Activated CD4-positive, alpha-beta T cell treated with anti-CD3 and anti-CD28 coated beads, Interleukin-2, amount 10 ng/mL, durations not matched to agents 7 days and 5 days (primary cell): Measurements from ENCODE around the gene GLYATL1. TPM values are rescaled to one million over a fixed set of nuclear protein-coding genes. Genes with fewer than 3 reads are reported as not detected.

ENCODE experiments used
- CTCF ChIA-PET: fragments of 350-600 bp; sonication (Branson Sonifier 250); formaldehyde crosslinking; loops from one replicate; lab custom pipeline; 2021; ENCODE audit warnings: antibody characterized with exemption; lab: Charles Lee
- POLR2A ChIA-PET: fragments of 350-600 bp; sonication (Branson Sonifier 250); formaldehyde crosslinking; loops from one replicate; lab custom pipeline; 2021; ENCODE audit warnings: antibody characterized with exemption; lab: Charles Lee
- DNase-seq: peaks from one replicate; pipeline ENCODE4 v3.0.0-alpha.2; 2020
- H3K27ac Mint-ChIP-seq: one replicate; pipeline ENCODE4 v1.8.0; 2021; ENCODE audit warnings: mild to moderate bottlenecking, moderate library complexity, mixed read lengths
- H3K27me3 Mint-ChIP-seq: one replicate; pipeline ENCODE4 v1.8.0; 2021; ENCODE audit warnings: mixed read lengths
- H3K36me3 Mint-ChIP-seq: one replicate; pipeline ENCODE4 v1.8.0; 2021; ENCODE audit warnings: low read depth, mixed read lengths
- H3K4me1 Mint-ChIP-seq: one replicate; pipeline ENCODE4 v1.8.0; 2021; ENCODE audit warnings: mixed read lengths
- H3K4me3 Mint-ChIP-seq: one replicate; pipeline ENCODE4 v1.8.0; 2021; ENCODE audit warnings: mild to moderate bottlenecking, moderate library complexity, mixed read lengths
- H3K9me3 Mint-ChIP-seq: one replicate; pipeline ENCODE4 v1.8.0; 2021; ENCODE audit warnings: mixed read lengths
- total RNA-seq, 2 experiments: library from RNA; stranded (reverse); gene quantifications; one replicate each; pipeline ENCODE4 v1.2.3, GENCODE V29; 2021

The GLYATL1 gene
- total RNA-seq: not detected

DNA sequence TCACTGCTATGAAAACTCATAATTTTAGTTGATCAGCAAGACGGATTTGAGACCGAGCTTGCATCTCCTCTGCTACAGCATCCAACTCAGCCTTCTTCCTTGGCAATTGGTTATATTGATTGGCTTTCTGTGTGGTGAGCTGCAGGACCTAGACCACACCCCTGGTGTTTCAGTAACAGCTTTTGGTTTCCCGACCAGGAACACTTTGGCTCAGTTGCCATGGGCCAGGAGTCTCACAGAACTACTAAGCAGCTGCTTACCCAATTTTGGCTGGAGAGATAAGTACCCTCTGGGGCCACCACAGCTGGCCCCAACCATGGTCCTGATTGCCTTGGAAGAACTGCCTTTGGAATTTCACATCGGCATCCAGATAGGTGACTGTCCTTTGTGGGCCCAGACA lies at the start of gene GLYATL1:
Gene GLYATL1, plus strand, starts transcription at position 212 of the 400 bp plus-strand sequence. CDS start 7,600 bp downstream, outside the sequence.
- Mint-ChIP-seq H3K27me3 (no peaks in the 10 kb centered on the region), H3K27ac (no peak within 1 kb of the TSS), H3K4me3 (no peak within 1 kb of the TSS), H3K4me1 (no peaks in the 10 kb centered on the region), H3K36me3 (no peaks in the 10 kb centered on the region), H3K9me3 (no peaks in the 10 kb centered on the region)
- CTCF ChIA-PET: interaction anchor here (1.2 kb wide), 1 partner anchor 9 kb away, joined by 5 read pairs; no protein-coding TSS in a partner anchor
- POLR2A ChIA-PET: no interaction called here
- DNase-seq: no peak

GRCh38 chr11:58893899-58894298 lies 45.4 kb upstream of the GLYATL1 start:
- no peaks in the 10 kb centered on the region for H3K9me3 Mint-ChIP-seq
- H3K4me3 Mint-ChIP-seq: no peak overlapping the region
- H3K36me3 Mint-ChIP-seq: no peaks in the 10 kb centered on the region
- no peak overlapping the region for H3K27ac Mint-ChIP-seq
- no peaks in the 10 kb centered on the region for H3K4me1 Mint-ChIP-seq
- H3K27me3 Mint-ChIP-seq: peaks cover 6% of the 10 kb centered on the region
- ChIA-PET POLR2A (no interaction called here), CTCF (no interaction called here)
- DNase-seq: no peak

DNA sequence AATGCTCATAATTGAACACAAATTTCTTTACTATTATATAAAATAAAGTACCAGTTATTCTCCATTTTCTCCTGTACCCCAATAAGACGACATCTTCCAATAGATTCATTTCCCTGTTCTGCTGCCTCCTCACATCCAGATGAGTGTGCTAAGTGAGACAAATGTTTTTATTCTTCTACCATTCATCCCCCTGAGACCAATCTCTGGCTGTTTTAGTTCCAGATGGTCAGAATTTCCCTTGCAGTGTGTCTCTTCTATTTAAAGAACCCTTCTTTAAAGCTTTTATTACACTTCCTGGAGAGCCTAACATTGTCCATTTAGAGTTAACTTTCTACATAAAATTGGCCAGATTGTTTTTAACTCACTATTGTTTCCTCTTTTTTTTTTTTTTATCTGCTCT lies 41.2 kb upstream of the GLYATL1 start:
- DNase-seq: no peak
- H3K9me3 Mint-ChIP-seq: no peaks in the 10 kb centered on the region
- H3K36me3 Mint-ChIP-seq: no peaks in the 10 kb centered on the region
- ChIA-PET POLR2A (no interaction called here), CTCF (no interaction called here)
- H3K4me1 Mint-ChIP-seq: no peaks in the 10 kb centered on the region
- H3K4me3 Mint-ChIP-seq: no peak overlapping the region
- no peak overlapping the region for H3K27ac Mint-ChIP-seq
- peaks cover 18% of the 10 kb centered on the region for H3K27me3 Mint-ChIP-seq

DNA sequence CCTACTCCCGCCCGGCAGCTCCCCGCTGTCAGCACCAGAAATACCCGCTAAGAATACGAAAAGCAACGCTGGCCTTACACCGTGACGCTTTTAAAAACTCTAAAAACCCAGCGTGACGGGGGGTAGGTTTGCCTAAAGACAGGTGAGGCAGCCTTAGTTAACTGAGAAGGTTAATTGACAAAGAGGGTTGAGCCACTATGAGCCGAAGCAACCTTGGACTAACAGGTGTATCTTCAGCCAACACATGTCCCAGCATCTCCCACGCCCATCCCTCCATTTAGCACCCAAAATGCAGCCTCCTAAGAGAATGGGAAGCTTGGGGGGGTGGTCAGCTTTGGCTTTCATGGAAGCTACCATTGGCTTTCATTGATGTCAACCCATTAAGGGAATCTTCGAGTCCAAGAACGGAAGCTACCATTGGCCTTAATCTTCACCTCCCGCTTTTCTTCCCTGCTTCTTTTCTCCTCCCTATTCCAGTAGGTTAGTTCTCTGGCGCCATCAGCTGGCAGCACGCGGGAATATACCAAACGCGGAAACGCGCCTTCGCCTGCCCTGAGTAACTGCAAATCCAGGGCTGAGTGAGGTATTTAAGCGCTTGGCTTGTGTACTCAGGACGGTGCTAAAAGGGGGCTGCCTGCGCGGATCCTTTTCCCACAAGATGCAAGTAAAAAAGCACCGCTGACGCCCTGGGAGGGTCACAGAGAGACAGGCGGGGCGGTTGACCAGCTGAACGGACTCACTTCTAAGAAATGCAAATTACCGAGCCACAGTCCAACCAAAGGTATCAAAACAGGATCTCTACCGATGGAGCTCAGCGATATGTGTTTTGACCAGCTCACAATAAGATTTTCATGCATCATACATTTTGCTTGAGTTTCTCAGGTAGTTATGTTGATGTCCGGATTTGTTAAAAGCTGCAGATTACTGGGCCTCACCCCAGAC lies 38.5 kb upstream of the GLYATL1 start:
- Mint-ChIP-seq H3K4me3 (no peak overlapping the region), H3K4me1 (no peaks in the 10 kb centered on the region), H3K27ac (no peak overlapping the region), H3K27me3 (peaks cover 35% of the 10 kb centered on the region), H3K36me3 (no peaks in the 10 kb centered on the region), H3K9me3 (no peaks in the 10 kb centered on the region)
- DNase-seq: peak; percentile 48
- POLR2A ChIA-PET: no interaction called here
- CTCF ChIA-PET: no interaction called here

DNA sequence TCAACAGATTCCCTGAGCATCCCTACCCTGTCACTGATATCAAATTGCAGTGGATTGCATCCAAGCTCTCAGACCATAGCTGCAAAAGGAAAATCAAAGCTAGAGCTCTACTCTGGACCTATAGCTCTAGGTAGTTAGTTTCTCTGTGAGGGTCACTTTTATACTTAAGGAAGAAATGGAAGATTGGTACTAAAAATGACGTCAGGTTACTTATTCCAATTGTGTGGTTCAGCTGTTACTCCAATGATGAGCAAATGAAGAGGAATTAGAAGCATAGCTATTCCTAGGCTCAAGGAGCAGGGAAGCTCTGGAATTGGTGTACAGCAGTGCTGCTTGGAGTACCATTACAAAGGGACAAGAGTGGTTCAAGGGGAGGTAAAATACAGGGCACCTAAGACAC lies 36.4 kb upstream of the GLYATL1 start:
- DNase-seq: no peak
- Mint-ChIP-seq H3K4me3 (no peak overlapping the region), H3K4me1 (no peaks in the 10 kb centered on the region), H3K27ac (no peak overlapping the region), H3K9me3 (no peaks in the 10 kb centered on the region), H3K27me3 (peaks cover 55% of the 10 kb centered on the region), H3K36me3 (no peaks in the 10 kb centered on the region)
- POLR2A ChIA-PET: no interaction called here
- CTCF ChIA-PET: interaction anchor here (1.1 kb wide), 1 partner anchor 30 kb away, joined by 4 read pairs; no protein-coding TSS in a partner anchor

DNA sequence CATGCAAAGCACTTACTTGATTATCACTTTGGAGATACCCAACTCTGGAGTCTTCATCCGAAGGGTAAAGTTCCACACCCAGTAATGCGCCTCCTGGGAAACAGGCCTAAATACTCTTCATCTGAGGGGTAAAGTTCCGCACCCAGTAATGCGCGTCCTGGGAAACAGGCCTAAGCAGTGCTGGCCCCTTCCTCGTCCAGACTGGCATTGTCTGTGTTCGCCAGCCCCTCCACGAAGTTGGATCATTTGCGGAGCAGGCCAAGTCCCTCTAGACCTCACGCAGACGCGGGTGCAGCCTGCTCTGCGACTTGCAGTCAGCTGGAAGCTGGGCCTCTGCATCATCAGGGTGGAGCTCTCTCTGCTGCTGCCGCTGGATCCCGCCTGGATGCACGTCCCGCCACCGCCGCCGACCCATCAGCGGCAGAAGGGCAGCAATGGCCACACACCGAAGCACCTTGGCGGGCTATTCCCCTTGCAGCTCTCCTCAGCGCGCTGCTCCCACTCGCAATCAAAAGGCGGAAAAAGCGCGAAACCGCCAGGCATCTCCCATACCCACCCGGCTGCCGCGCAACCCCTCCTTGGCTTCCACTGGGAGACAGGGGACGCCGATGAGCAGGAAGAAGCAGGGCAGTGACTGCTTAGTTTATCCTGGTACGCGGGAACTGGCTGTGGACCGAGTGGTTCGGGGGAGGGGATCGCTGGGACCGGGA lies 34.1 kb upstream of the GLYATL1 start:
- Mint-ChIP-seq H3K4me3 (no peak overlapping the region), H3K9me3 (no peaks in the 10 kb centered on the region), H3K27ac (no peak overlapping the region), H3K36me3 (no peaks in the 10 kb centered on the region), H3K27me3 (peaks cover 62% of the 10 kb centered on the region), H3K4me1 (no peaks in the 10 kb centered on the region)
- POLR2A ChIA-PET: no interaction called here
- DNase-seq: no peak
- CTCF ChIA-PET: no interaction called here

GRCh38 chr11:58905721-58906547 lies 33.4 kb upstream of the GLYATL1 start:
- H3K9me3 Mint-ChIP-seq: no peaks in the 10 kb centered on the region
- ChIA-PET POLR2A (no interaction called here), CTCF (no interaction called here)
- H3K36me3 Mint-ChIP-seq: no peaks in the 10 kb centered on the region
- H3K4me3 Mint-ChIP-seq: no peak overlapping the region
- no peak overlapping the region for H3K27ac Mint-ChIP-seq
- no peak for DNase-seq
- peaks cover 64% of the 10 kb centered on the region for H3K27me3 Mint-ChIP-seq
- no peaks in the 10 kb centered on the region for H3K4me1 Mint-ChIP-seq

DNA sequence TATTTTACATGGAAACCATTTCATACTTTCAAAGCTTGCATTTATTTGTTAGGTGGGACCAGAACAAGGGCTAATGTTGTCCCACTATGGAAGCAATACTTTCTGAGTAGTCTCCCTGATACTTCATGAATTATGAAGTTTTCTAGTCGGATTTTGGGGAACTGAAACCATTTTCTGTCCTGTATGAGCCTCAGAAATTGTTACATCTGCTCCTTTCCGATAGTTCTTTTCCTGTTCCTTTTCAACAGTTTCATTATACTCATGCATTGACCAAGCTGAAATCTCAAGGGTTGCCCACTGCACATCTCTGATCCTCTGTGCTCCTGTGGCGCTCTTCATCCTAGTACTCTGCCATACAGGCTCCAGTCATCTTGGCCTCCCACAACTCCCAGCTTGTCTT lies 31.5 kb upstream of the GLYATL1 start:
- Mint-ChIP-seq H3K27me3 (peaks cover 62% of the 10 kb centered on the region), H3K27ac (no peak overlapping the region), H3K4me3 (no peak overlapping the region), H3K36me3 (no peaks in the 10 kb centered on the region), H3K9me3 (no peaks in the 10 kb centered on the region), H3K4me1 (no peaks in the 10 kb centered on the region)
- CTCF ChIA-PET: interaction anchor here (0.7 kb wide), 1 partner anchor 22 kb away, joined by 3 read pairs; no protein-coding TSS in a partner anchor
- no peak for DNase-seq
- POLR2A ChIA-PET: no interaction called here

GRCh38 chr11:58912124-58912523 lies 27.2 kb upstream of the GLYATL1 start:
- Mint-ChIP-seq H3K4me3 (no peak overlapping the region), H3K27ac (no peak overlapping the region), H3K27me3 (peaks cover 29% of the 10 kb centered on the region), H3K9me3 (peaks cover 5% of the 10 kb centered on the region), H3K4me1 (no peaks in the 10 kb centered on the region), H3K36me3 (no peaks in the 10 kb centered on the region)
- CTCF ChIA-PET: no interaction called here
- POLR2A ChIA-PET: no interaction called here
- no peak for DNase-seq

DNA sequence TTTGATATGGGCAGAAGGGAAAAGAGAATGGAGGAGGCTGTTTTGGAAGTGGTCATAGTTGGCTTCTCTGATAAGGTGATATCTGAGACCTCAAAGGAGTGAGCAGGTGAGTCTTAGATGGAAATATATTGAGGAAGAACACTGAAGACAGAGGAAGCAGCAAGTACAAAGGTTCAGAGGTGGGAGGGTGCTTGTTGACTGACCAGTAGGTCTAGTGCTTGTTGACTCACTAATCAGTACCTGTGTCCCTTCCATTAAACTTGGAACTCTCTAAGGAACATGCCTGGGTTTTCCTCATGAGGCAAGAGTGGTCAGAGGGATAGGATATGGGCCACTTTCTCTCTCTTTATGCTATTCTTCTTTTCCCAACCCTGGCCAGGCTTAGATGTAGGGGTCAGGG lies 25.6 kb upstream of the GLYATL1 start:
- Mint-ChIP-seq H3K27ac (no peak overlapping the region), H3K9me3 (peaks cover 14% of the 10 kb centered on the region), H3K4me3 (no peak overlapping the region), H3K27me3 (peaks cover 16% of the 10 kb centered on the region), H3K4me1 (no peaks in the 10 kb centered on the region), H3K36me3 (no peaks in the 10 kb centered on the region)
- CTCF ChIA-PET: no interaction called here
- POLR2A ChIA-PET: no interaction called here
- no peak for DNase-seq

DNA sequence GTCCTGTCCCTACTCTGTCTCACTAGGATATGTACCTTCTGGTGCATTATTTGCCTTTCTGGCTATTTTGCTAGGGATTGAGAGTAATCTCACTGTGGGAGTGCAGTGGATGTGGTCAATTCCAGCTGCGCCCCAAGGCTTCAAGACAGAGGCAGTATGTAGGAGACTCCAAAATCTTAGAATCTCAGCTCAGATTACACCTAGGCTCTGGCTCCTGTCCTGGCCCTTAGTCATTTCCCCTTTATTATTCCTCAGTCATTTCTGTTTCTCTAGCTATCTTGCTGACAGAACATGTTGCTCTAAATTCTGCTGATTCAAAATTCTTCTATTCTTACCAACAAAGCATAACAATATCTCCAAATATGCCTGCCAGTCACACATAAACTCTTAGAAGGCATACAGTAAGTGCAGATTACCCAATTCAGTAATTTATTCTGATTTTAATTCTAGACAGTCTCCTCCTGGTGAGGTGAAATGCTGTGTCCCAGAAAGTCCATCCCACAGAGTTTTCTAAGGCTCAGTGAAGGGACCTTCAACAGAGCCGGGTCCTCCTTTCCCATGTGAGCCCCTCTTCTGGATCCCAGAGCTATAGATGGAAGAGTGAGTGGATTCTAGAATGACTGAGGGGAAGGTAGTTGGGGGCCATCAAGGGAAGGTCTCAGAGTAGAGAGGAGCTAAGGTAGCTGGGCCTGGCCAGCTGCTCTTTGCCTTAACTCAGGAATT lies 24.3 kb upstream of the GLYATL1 start:
- peaks cover 14% of the 10 kb centered on the region for H3K9me3 Mint-ChIP-seq
- CTCF ChIA-PET: no interaction called here

DNA sequence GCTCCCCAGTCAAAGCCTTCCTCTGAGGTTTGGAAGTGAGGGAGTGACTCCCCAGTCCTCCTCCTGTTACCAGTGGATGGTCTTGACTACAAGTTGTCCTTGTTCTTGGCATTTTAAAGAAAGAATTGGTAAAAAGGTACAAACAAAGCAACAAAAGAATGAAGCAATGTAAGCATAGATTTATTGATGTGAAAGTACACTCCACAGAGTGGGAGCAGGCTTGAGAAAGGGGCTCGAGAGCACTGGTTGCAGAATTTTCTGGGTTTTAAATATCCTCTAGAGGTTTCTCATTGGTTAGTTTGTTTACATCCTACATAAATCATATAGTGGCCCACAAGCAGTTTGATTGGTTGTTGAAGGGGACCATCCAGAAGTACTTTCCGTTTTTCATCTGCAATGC lies 22.7 kb upstream of the GLYATL1 start:
- ChIA-PET CTCF (no interaction called here), POLR2A (no interaction called here)
- Mint-ChIP-seq H3K9me3 (peaks cover 14% of the 10 kb centered on the region), H3K4me1 (no peaks in the 10 kb centered on the region), H3K4me3 (no peak overlapping the region), H3K27me3 (peaks cover 4% of the 10 kb centered on the region), H3K27ac (no peak overlapping the region), H3K36me3 (no peaks in the 10 kb centered on the region)
- no peak for DNase-seq

More for the DNA sequence above, 24.3 kb upstream of the GLYATL1 start:
- no peaks in the 10 kb centered on the region for H3K4me1 Mint-ChIP-seq
- POLR2A ChIA-PET: no interaction called here
- peaks cover 12% of the 10 kb centered on the region for H3K27me3 Mint-ChIP-seq
- no peaks in the 10 kb centered on the region for H3K36me3 Mint-ChIP-seq
- no peak overlapping the region for H3K4me3 Mint-ChIP-seq
- H3K27ac Mint-ChIP-seq: no peak overlapping the region
- DNase-seq: no peak
